CD4-positive, alpha-beta T cell (primary cell): ENCODE results near the gene SSH3. TPM values are rescaled to one million over a fixed set of nuclear protein-coding genes. Genes with fewer than 3 reads are reported as not detected.
A peak's percentile ranks its signal among the peaks of the same experiment; 100 is the strongest.

Source experiments
- ATAC-seq: fragments of 200-7000 bp; cut with Tn5 transposase; one replicate; pipeline ENCODE4 v1.10.0; 2022; ENCODE audit warnings: mild to moderate bottlenecking; ENCODE audit not compliant: poor library complexity
- CTCF ChIA-PET: fragments of 350-600 bp; sonication (Branson Sonifier 250); formaldehyde crosslinking; loops from one replicate; lab custom pipeline; 2021; ENCODE audit warnings: antibody characterized with exemption, inconsistent platforms; lab: Charles Lee
- POLR2A ChIA-PET: fragments of 350-600 bp; sonication (Branson Sonifier 250); formaldehyde crosslinking; loops from one replicate; lab custom pipeline; 2021; ENCODE audit warnings: antibody characterized with exemption, inconsistent platforms; lab: Charles Lee
- DNase-seq, 14 experiments: peaks; one replicate each; pipeline ENCODE4 v3.0.0-alpha.2; 2013 to 2020; ENCODE audit warnings: mixed read lengths in 2 of 14
- H3K27ac ChIP-seq, 2 donors: one replicate each; pipeline versions ENCODE4 v1.5.1 to v1.7.0; 2013; ENCODE audit warnings: low read length in 2 of 2, low read depth in 1 of 2, mild to moderate bottlenecking in 1 of 2
- H3K27me3 ChIP-seq, 2 experiments: 1 replicate in 1 of 2; 2 replicates in 1 of 2; pipeline versions ENCODE4 v1.6.1 to v1.7.0; 2013; ENCODE audit warnings: low read length in 2 of 2, control low read depth in 1 of 2, mild to moderate bottlenecking in 1 of 2, moderate library complexity in 1 of 2; ENCODE audit not compliant: insufficient read depth in 2 of 2, control insufficient read depth in 1 of 2
- H3K36me3 ChIP-seq: one replicate; pipeline ENCODE4 v1.6.1; 2013; ENCODE audit warnings: low read length, control low read depth; ENCODE audit not compliant: insufficient read depth
- H3K4me1 ChIP-seq: one replicate; pipeline ENCODE4 v1.6.1; 2013; ENCODE audit warnings: low read length, control low read depth; ENCODE audit not compliant: insufficient read depth
- H3K4me3 ChIP-seq: one replicate; pipeline ENCODE4 v1.5.1; 2013; ENCODE audit warnings: mild to moderate bottlenecking, low read length, moderate library complexity
- H3K9me3 ChIP-seq, 2 experiments: 1 replicate in 1 of 2; 2 replicates in 1 of 2; pipeline versions ENCODE4 v1.6.1 to v1.7.0; 2013; ENCODE audit warnings: low read length in 2 of 2, mild to moderate bottlenecking in 2 of 2, control low read depth in 1 of 2, moderate library complexity in 1 of 2; ENCODE audit not compliant: control insufficient read depth in 1 of 2, insufficient read depth in 1 of 2
- H3K27ac Mint-ChIP-seq: one replicate; pipeline ENCODE4 v1.8.0; 2020; ENCODE audit warnings: mixed read lengths
- H3K27me3 Mint-ChIP-seq: one replicate; pipeline ENCODE4 v1.8.0; 2021; ENCODE audit warnings: mixed read lengths
- H3K36me3 Mint-ChIP-seq: one replicate; pipeline ENCODE4 v1.8.0; 2021; ENCODE audit warnings: low read depth, mixed read lengths
- H3K4me1 Mint-ChIP-seq: one replicate; pipeline ENCODE4 v1.8.0; 2021; ENCODE audit warnings: low read depth, mixed read lengths
- H3K4me3 Mint-ChIP-seq: one replicate; pipeline ENCODE4 v1.8.0; 2020; ENCODE audit warnings: mild to moderate bottlenecking, mixed read lengths
- H3K9me3 Mint-ChIP-seq: one replicate; pipeline ENCODE4 v1.8.0; 2020; ENCODE audit warnings: mixed read lengths
- CTCF ChIP-seq: fragments of 200-600 bp; IDR thresholded peaks from one replicate; pipeline ENCODE4 v1.8.0; 2022; ENCODE audit warnings: antibody characterized with exemption, mild to moderate bottlenecking
- intact Hi-C, 2 experiments: fragments of 100-400 bp; cut with DNase I in 1 of 2; cut with micrococcal nuclease in 1 of 2; formaldehyde crosslinking; loops; one replicate each; pipeline versions ENCODE4 v1.15.1 to v1.9.0; 2023 to 2025; cut with DNase I, micrococcal nuclease
- total RNA-seq, 174 experiments: library from RNA in 2 of 174; stranded (reverse) in 2 of 174; gene quantifications; one replicate each; pipeline ENCODE4 v1.2.3 and lab custom pipeline; 2021 to 2026

Gene SSH3
- total RNA-seq, 2 experiments from 2014 or later: 8.5 to 8.8 TPM

GRCh38 chr11:67279589-67280340, 23.6 kb upstream of the SSH3 start:
- H3K27ac Mint-ChIP-seq: peak overlapping the region; percentile 90
- intact Hi-C loops: loop anchor here in 1 of 2 experiments (10.0 kb wide), 1 partner anchor 205 kb away; the partner anchor contains the start of gene AIP
- TF ChIP-seq CTCF: no peak
- peaks cover 86% of the 10 kb centered on the region for H3K36me3 Mint-ChIP-seq
- no peak for ATAC-seq
- peaks cover 100% of the 10 kb centered on the region for H3K4me1 ChIP-seq
- H3K4me3 ChIP-seq: no peak overlapping the region
- ChIA-PET POLR2A (interaction anchor here (1.5 to 5.3 kb wide), 3 partner anchors 8 to 12 kb away, joined by 3 to 191 read pairs (median 15); partner anchors contain the start of gene ANKRD13D), CTCF (interaction anchor here (1.2 to 1.6 kb wide), 4 partner anchors 9 to 38 kb away, joined by 3 to 5 read pairs (median 4); partner anchors contain the start of gene ANKRD13D)
- no peaks in the 10 kb centered on the region for H3K9me3 Mint-ChIP-seq
- H3K4me1 Mint-ChIP-seq: peaks cover 45% of the 10 kb centered on the region
- H3K27me3 ChIP-seq: no peaks in the 10 kb centered on the region
- peak in 1 of 14 experiments; percentile 3 for DNase-seq
- peaks cover 89% of the 10 kb centered on the region for H3K36me3 ChIP-seq
- H3K9me3 ChIP-seq: no peaks in the 10 kb centered on the region
- no peaks in the 10 kb centered on the region for H3K27me3 Mint-ChIP-seq
- H3K27ac ChIP-seq: peak overlapping the region; percentile 76 to 97
- H3K4me3 Mint-ChIP-seq: peak overlapping the region; percentile 34

GRCh38 chr11:67280341-67280787, 23.0 kb upstream of the SSH3 start:
- Mint-ChIP-seq H3K27me3 (no peaks in the 10 kb centered on the region), H3K4me1 (peaks cover 42% of the 10 kb centered on the region), H3K9me3 (no peaks in the 10 kb centered on the region), H3K4me3 (no peak overlapping the region), H3K36me3 (peaks cover 91% of the 10 kb centered on the region), H3K27ac (peak overlapping the region; percentile 90)
- ATAC-seq (no peak), DNase-seq (peak in 1 of 14 experiments; percentile 3)
- ChIA-PET POLR2A (interaction anchor here (1.5 to 5.3 kb wide), 3 partner anchors 7 to 12 kb away, joined by 3 to 191 read pairs (median 15); partner anchors contain the start of gene ANKRD13D), CTCF (interaction anchor here (1.2 to 1.6 kb wide), 4 partner anchors 8 to 37 kb away, joined by 3 to 5 read pairs (median 4); partner anchors contain the start of gene ANKRD13D)
- H3K27me3 ChIP-seq: no peaks in the 10 kb centered on the region
- peak overlapping the region; percentile 76 to 97 for H3K27ac ChIP-seq
- intact Hi-C loops: loop anchor here in 1 of 2 experiments (10.0 kb wide), 1 partner anchor 204 kb away; the partner anchor contains the start of gene AIP
- H3K4me3 ChIP-seq: no peak overlapping the region
- peaks cover 100% of the 10 kb centered on the region for H3K4me1 ChIP-seq
- H3K36me3 ChIP-seq: peaks cover 89% of the 10 kb centered on the region
- no peak for TF ChIP-seq CTCF
- no peaks in the 10 kb centered on the region for H3K9me3 ChIP-seq

- ChIA-PET CTCF (interaction anchor here (1.2 to 1.6 kb wide), 4 partner anchors 8 to 37 kb away, joined by 3 to 5 read pairs (median 4); partner anchors contain the start of gene ANKRD13D), POLR2A (interaction anchor here (1.5 to 1.8 kb wide), 2 partner anchors 11 to 13 kb away, joined by 3 to 15 read pairs; no protein-coding TSS in a partner anchor)
- Histone ChIP-seq H3K9me3 (no peaks in the 10 kb centered on the region), H3K36me3 (peaks cover 89% of the 10 kb centered on the region), H3K27ac (peak overlapping the region; percentile 76 to 97), H3K4me3 (no peak overlapping the region), H3K27me3 (no peaks in the 10 kb centered on the region), H3K4me1 (peaks cover 100% of the 10 kb centered on the region)
- Mint-ChIP-seq H3K36me3 (peaks cover 90% of the 10 kb centered on the region), H3K27ac (peak overlapping the region; percentile 90), H3K27me3 (no peaks in the 10 kb centered on the region), H3K4me3 (no peak overlapping the region), H3K4me1 (peaks cover 36% of the 10 kb centered on the region), H3K9me3 (no peaks in the 10 kb centered on the region)
- intact Hi-C loops: loop anchor here in 1 of 2 experiments (10.0 kb wide), 1 partner anchor 204 kb away; the partner anchor contains the start of gene AIP
- no peak for ATAC-seq
- peak in 2 of 14 experiments; percentile 1 for DNase-seq
- no peak for TF ChIP-seq CTCF
Measured at GRCh38 chr11:67280788-67281551, 22.4 kb upstream of the SSH3 start.
